Hematopoietic multipotent progenitor cell treated with erythropoietin and hydrocortisone succinate and interleukin-3 and kit ligand, for 8 days (in vitro differentiated cells): ENCODE measurements around the gene RBBP8NL.

Experiments
- DNase-seq: peaks from one replicate; pipeline ENCODE4 v3.0.0-alpha.2; 2015

Gene RBBP8NL

DNA sequence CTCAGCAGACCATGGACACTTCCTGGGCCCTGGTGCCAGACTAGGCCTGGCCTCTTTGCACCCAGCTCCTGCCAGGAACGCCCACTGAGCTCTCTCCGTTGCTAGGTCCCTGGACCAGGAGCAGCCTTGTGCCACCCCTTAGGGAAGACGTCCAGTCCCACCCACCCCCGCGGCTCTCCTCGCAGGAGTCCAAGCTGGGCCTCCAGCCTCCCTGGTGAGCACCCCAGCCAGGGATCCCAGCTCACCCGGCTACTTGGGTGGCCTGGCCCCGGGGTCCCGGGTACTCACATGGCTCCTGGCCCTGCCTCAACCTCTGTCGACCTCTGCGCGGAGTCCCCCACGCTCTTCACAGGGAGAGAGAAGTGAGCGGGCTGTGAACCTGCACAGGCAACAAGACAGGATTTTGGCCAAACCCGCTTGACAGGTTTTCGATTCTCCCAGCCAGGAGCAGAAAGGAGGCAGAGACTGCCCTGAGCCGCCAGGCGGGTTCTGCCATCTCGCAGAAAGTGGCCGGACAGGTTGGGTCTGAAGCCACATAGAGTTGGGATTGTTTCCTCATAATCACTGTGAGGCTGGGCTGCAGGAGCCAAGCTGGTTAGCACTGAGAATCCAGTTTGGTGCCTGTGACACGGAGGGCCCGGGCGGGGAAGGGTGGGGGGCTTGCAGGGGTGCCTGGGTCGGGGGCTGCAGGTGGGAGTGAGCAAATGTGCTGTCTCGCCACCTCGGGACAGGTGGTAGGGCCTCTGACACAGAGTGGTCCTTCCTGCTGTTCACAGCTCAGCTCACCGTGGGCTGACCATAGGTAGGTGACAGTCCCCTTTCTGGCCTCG lies at the start of gene RBBP8NL:
RBBP8NL (minus strand) TSS at position 368 of the 830 bp plus-strand sequence. CDS start 7,892 bp downstream, outside the sequence.
- no peak for DNase-seq

- no peak for DNase-seq
Measured at GRCh38 chr20:62476056-62476838, 48.9 kb upstream of the RBBP8NL start.

DNA sequence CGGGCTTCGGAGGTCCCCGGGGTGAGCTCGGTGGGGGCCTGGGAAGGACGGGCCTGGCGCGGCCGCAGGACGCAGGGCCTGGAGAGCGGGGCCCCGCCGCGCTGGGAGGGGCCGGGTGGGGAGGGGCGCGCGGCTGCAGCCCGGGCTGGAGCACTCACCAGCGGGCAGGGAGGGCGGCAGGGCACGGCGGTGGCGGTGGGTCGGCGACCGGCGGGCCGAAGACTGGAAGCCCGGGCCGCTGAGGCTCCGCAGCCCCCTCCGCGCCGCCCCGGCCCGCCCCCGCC lies 48.4 kb upstream of the RBBP8NL start, which contains the start of gene GATA5:
GATA5 (minus strand) TSS at position 224 of the 284 bp plus-strand sequence. CDS start 474 bp downstream, outside the sequence.
- no peak for DNase-seq

GRCh38 chr20:62475027-62475771 lies 47.9 kb upstream of the RBBP8NL start:
- DNase-seq, result no peak

- no peak for DNase-seq
Measured at GRCh38 chr20:62474604-62475026, 47.3 kb upstream of the RBBP8NL start.

DNA sequence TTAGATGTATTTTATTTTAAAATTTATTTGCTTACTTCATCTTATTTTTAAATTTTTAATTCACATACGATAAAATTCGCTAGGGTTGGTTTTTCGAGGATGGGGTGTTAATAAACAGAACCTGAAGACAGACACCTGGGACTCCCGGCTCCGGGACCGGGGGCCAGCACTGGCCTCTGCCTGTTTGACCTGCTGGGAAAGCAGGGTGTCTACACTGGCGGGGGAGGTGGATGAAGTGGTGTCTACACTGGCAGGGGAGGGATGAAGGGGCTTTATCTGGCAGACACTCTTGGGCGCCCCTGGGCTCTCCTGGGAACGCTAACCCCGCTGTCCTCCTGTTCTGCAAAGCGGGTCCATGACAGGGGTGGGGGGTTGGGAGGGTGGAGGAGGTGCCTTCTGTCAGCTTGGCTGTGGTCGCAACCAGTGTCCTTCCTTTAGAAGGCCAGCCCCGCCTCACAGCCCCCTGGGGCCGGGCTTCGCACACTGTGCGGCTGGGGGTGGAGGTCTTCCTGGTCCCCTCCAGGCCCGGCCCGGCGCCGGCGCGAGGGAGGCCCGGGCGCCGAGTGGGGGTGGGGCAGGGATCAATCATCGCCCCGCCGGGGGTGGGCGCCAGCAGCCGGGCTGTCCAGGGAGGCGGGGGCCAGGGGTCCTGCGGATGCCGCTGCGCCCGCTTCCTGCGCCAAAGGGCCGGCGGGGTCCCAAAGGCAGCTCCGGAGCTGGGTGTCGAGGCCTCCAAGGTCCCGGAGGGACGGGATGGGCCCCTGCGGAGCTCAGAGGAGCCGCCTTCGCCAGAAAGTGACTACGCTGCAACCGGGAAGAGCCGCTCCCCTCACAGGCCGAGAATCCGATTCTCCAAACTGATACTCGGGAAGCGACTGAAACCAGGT lies 46.6 kb upstream of the RBBP8NL start:
- DNase-seq, result no peak

DNA sequence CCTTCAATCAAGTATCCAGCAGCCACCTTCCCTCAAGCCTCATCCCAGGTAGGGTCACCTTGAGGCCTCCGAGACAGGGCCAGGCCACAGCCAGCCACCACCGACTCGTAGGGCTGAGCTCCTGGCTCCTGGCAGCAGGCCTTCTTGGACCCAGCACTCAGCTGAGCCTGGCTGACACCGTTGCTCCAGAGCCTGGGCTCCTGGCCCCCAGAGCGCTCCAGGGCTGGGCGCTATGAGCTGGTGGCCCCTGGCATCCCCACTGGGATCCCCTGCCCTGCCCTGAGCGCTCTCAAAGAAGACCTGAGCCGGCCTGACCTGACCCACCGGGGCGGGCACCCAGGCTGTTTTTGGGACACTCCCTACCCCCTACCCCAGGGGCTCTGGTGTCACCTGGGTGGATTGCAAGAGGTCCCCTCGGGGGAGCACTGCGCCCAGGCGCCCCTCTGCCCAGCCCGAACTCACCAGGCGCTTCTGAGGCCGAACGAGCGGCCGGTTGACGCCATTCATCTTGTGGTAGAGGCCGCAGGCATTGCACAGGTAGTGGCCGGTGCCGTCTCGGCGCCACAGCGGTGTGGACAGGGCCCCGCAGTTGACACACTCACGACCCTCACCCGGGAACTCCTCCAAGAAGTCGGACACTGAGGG lies 45.7 kb upstream of the RBBP8NL start:
- no peak for DNase-seq

DNA sequence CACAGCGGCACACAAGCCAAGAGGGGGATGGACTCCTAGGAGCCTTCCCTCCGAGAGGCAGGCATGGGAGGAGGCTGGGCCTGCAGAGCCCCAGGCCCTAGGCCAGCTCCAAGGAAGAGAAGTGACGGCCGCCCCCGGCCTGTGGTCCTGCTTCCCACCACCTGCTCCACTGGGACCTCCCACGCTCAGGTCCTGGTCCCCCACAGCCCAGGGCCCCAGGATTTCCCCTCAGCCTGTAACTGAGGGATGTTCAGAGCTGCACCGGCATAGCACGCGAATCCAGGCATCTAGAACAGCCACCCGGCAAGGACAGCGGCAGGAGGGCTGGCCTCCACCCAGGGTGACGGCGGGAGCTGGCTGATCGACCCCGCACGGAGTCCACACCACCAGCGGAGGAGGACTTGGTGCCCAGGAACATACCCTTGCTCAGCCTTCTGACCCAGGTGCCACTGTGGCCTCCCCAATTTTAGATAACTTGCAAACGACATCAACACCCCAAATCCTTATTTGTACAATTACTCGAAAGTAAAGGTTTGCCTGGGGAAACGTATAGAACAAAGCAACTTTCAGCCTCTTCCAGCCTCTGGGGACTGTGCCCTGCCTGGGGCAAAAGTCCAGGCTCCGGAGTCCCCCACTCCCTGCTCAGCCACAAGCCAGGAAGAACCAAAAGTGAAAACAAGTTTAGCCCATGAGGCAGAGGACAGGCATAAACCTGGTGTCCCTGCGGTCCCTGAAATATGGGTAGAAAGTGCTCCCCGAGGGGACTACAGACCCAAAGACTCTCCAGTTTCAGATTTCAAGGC lies 45.0 kb upstream of the RBBP8NL start:
- no peak for DNase-seq

- no peak for DNase-seq
Measured at GRCh38 chr20:62470459-62470858, 43.1 kb upstream of the RBBP8NL start.

GRCh38 chr20:62470001-62470400 lies 42.7 kb upstream of the RBBP8NL start:
- no peak for DNase-seq

- DNase-seq, result no peak
Measured at GRCh38 chr20:62469352-62469751, 42.0 kb upstream of the RBBP8NL start.

DNA sequence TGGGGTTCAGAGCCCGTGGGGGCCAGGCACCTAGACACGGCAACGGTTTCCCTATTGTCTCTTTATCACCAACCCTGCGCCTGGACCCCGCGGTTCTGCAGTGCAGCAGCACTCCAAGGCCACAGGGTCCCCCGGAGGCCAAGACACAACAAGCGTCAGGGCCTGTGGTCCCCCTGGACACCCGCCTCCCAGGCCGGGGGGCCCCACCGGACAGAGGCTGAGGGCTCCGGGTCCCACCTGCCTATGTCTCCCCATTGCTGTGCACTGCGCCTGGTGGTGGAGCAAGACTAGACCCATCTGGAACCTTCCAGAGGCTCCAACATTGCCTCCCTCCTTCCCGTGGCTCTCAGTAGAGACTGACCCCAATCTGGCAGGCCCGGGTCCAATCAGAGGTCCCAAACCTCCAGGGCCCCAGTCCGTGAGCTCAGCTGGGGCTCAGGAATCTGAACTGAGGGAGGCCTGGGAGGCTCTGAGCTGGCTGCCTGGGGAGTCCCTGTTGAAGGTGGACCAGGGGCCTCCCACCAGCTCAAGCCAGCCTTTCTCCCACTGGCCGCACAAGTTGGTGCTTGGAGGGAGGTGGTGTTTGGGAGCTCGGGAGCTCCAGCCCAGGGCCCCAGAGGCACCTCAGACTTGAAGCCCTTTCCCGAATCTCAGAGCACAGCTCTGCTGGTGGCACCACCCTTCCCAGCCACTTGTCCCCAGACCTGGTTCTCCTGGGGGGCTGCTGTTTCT lies 39.6 kb upstream of the RBBP8NL start:
- no peak for DNase-seq

GRCh38 chr20:62466072-62466760 lies 38.9 kb upstream of the RBBP8NL start:
- no peak for DNase-seq

GRCh38 chr20:62464990-62465389 lies 37.7 kb upstream of the RBBP8NL start:
- DNase-seq, result no peak

- no peak for DNase-seq
Measured at GRCh38 chr20:62464425-62464770, 37.1 kb upstream of the RBBP8NL start.

- no peak for DNase-seq
Measured at GRCh38 chr20:62463651-62464424, 36.5 kb upstream of the RBBP8NL start.

GRCh38 chr20:62462976-62463592 lies 35.7 kb upstream of the RBBP8NL start:
- DNase-seq, result no peak

GRCh38 chr20:62461834-62462233 lies 34.5 kb upstream of the RBBP8NL start:
- no peak for DNase-seq
